GM10266 (cell line): ENCODE data around the gene MCEE.
"Not testable (repeated sequence)": the region's sequence is repeated elsewhere in the genome, so short reads cannot be mapped to it uniquely, and the experiment has no call there.

ENCODE experiments used
- DNase-seq: peaks from one replicate; pipeline ENCODE4 v3.0.0; 2012; ENCODE audit errors: extremely low spot score
- CTCF ChIP-seq: IDR thresholded peaks from 2 replicates; pipeline ENCODE4 v1.5.1; 2012; ENCODE audit warnings: mild to moderate bottlenecking, low read depth; ENCODE audit not compliant: control insufficient read depth, insufficient read depth; ENCODE audit errors: missing control alignments

MCEE gene

GRCh38 chr2:71130152-71130904 lies at the start of gene MCEE, which contains the start of gene MPHOSPH10:
Gene MCEE, minus strand, starts transcription at chr2:71130229. Its CDS starts 10 bp downstream, at chr2:71130219.
Gene MPHOSPH10, plus strand, starts transcription at chr2:71130634. Its CDS starts 32 bp downstream, at chr2:71130666.
- peak; percentile 80 for DNase-seq
- TF ChIP-seq CTCF = no peak

GRCh38 chr2:71178836-71179235 lies 48.8 kb upstream of the MCEE start:
- DNase-seq = not testable (repeated sequence)

GRCh38 chr2:71174207-71174606 lies 44.2 kb upstream of the MCEE start:
- no peak for TF ChIP-seq CTCF
- DNase-seq = no peak

- no peak for TF ChIP-seq CTCF
Observed at GRCh38 chr2:71173096-71173495, 43.1 kb upstream of the MCEE start.

GRCh38 chr2:71166812-71167211 lies 36.8 kb upstream of the MCEE start:
- no peak for DNase-seq
- TF ChIP-seq CTCF = no peak

More at GRCh38 chr2:71173096-71173495, 43.1 kb upstream of the MCEE start:
- no peak for DNase-seq

GRCh38 chr2:71157124-71157793 lies 27.2 kb upstream of the MCEE start:
- DNase-seq = peak; percentile 50
- TF ChIP-seq CTCF = peak; percentile 64

- no peak for TF ChIP-seq CTCF
Observed at GRCh38 chr2:71156573-71156972, 26.5 kb upstream of the MCEE start.

More at GRCh38 chr2:71156573-71156972, 26.5 kb upstream of the MCEE start:
- no peak for DNase-seq
